Measurements from ENCODE around the gene ABCG4. TPM values are rescaled to one million over a fixed set of nuclear protein-coding genes. Genes with fewer than 3 reads are reported as not detected.

Gene ABCG4
- total and polyA plus RNA-seq, 9 of the 15 experiments (the other 6 are each of a cell fraction or from before 2014, with no cell fraction given) = 0.03 to 0.11 (median 0.07) TPM; not detected in 4

DNA sequence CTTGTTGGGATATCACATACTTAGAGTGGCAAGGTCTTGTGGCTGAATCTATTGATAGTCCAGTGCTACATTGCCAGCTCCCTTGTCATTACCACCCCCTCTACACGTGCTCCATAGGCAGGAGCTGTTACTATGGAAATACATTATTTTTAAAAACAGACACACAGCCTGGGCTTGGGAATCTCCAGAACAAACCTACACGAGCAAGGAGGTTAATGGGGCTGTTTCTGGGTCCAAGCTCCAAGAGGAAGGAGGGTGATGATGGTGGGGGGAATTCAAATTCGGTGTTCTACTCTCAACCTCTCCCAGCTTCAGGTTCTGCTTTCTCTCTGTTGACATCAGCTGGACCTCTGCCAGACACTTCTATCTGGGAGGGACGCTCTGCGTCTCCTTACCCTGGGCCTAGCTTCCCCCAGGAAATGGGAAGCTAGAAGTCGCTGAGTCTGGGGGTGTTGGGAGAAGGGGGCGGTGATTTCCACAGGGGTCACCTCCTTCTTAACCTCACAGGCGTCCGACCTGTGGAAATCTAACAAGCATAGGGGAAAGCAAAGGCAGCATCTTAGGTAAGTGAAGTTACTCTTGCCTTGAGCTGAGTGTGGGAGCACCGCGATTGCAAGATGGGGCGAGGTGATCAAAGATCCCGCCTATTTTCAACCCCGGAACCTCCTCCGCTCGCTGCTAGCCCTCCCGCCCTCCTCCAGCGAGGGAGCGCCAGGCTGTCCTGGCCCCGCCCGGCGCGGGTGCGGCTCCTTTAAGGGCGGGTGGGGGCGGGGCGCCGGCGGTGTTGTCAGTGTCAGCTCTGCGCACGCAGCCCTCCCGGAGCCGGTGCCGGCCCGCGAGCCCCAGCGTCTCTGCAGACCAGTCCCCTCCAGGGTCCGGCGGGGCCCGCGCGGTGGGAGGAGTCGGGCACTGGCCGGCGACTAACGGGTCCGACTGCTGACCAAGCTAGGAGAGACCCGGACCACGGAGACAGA is 42.0 kb upstream of the ABCG4 start, which contains the start of gene C2CD2L (continued):
- TF ChIP-seq SP1 (CRISPR knock-in tag; IDR thresholded peaks at IDR 0.05) = peak; percentile 80
- TF ChIP-seq PRPF4 (IDR thresholded peaks at IDR 0.05; ENCODE audit: insufficient read depth, low read depth, low read length, poor library complexity, severe bottlenecking) = peak; percentile 42
- TF ChIP-seq SIN3A (IDR thresholded peaks at IDR 0.05; ENCODE audit: borderline replicate concordance in 2 of 2, control insufficient read depth in 1 of 2, low read depth in 2 of 2, low read length in 2 of 2) = peak in 1 of 2 experiments; percentile 74; a peak in 3 of 4 replicates
- 0 out of 2 replicates have a peak, but pooled peaks have one; percentile 32 for TF ChIP-seq ZNF76 (CRISPR knock-in tag; IDR thresholded peaks at IDR 0.05; ENCODE audit: borderline replicate concordance)
- TF ChIP-seq, protein P1, sequence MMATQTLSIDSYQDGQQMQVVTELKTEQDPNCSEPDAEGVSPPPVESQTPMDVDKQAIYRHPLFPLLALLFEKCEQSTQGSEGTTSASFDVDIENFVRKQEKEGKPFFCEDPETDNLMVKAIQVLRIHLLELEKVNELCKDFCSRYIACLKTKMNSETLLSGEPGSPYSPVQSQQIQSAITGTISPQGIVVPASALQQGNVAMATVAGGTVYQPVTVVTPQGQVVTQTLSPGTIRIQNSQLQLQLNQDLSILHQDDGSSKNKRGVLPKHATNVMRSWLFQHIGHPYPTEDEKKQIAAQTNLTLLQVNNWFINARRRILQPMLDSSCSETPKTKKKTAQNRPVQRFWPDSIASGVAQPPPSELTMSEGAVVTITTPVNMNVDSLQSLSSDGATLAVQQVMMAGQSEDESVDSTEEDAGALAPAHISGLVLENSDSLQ (IDR thresholded peaks at IDR 0.05) = peak; percentile 61; the same call in 1 of the 2 replicates
- TF ChIP-seq, protein P2, sequence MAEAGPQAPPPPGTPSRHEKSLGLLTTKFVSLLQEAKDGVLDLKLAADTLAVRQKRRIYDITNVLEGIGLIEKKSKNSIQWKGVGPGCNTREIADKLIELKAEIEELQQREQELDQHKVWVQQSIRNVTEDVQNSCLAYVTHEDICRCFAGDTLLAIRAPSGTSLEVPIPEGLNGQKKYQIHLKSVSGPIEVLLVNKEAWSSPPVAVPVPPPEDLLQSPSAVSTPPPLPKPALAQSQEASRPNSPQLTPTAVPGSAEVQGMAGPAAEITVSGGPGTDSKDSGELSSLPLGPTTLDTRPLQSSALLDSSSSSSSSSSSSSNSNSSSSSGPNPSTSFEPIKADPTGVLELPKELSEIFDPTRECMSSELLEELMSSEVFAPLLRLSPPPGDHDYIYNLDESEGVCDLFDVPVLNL (CRISPR knock-in tag; IDR thresholded peaks at IDR 0.05; ENCODE audit: low read depth) = no peak
- TF ChIP-seq ZNF280B (CRISPR knock-in tag; IDR thresholded peaks at IDR 0.05) = no peak
- TF ChIP-seq, protein P3, sequence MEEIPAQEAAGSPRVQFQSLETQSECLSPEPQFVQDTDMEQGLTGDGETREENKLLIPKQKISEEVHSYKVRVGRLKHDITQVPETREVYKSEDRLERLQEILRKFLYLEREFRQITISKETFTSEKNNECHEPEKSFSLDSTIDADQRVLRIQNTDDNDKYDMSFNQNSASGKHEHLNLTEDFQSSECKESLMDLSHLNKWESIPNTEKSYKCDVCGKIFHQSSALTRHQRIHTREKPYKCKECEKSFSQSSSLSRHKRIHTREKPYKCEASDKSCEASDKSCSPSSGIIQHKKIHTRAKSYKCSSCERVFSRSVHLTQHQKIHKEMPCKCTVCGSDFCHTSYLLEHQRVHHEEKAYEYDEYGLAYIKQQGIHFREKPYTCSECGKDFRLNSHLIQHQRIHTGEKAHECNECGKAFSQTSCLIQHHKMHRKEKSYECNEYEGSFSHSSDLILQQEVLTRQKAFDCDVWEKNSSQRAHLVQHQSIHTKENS (CRISPR knock-in tag; IDR thresholded peaks at IDR 0.05) = no peak
- TF ChIP-seq ZNF785 (CRISPR knock-in tag; IDR thresholded peaks at IDR 0.05) = no peak
- peak; percentile 93 for TF ChIP-seq ZNF766 (CRISPR knock-in tag; conservative IDR thresholded peaks at IDR 0.05)
- peak; percentile 91 for TF ChIP-seq RBM39 (optimal IDR thresholded peaks at IDR 0.05; ENCODE audit: low read depth, low read length)
- peak; percentile 25; the same call in 1 of the 2 replicates for TF ChIP-seq MTA1 (IDR thresholded peaks at IDR 0.05; ENCODE audit: borderline replicate concordance)
- TF ChIP-seq CXXC5 (CRISPR knock-in tag; IDR thresholded peaks at IDR 0.05) = peak; percentile 70
- peak; percentile 99 for TF ChIP-seq CC2D1A (IDR thresholded peaks at IDR 0.05)
